Stimulated activated CD4-positive, alpha-beta T cell treated with anti-CD3 and anti-CD28 coated beads, Interleukin-4, amount 100 ng/mL, for 4 hours (primary cell): ENCODE results near the gene CHRNB2.
"Not testable (repeated sequence)": the region's sequence is repeated elsewhere in the genome, so short reads cannot be mapped to it uniquely, and the experiment has no call there.

Experiments
- DNase-seq, 2 experiments: peaks; one replicate each; pipeline ENCODE4 v3.0.0-alpha.2; 2020

The CHRNB2 gene

GRCh38 chr1:154567386-154568156, at the start of gene CHRNB2:
Gene CHRNB2, plus strand, starts transcription at chr1:154567778. Its CDS starts 267 bp downstream, at chr1:154568045.
- peak; percentile 44 to 72 for DNase-seq

DNA sequence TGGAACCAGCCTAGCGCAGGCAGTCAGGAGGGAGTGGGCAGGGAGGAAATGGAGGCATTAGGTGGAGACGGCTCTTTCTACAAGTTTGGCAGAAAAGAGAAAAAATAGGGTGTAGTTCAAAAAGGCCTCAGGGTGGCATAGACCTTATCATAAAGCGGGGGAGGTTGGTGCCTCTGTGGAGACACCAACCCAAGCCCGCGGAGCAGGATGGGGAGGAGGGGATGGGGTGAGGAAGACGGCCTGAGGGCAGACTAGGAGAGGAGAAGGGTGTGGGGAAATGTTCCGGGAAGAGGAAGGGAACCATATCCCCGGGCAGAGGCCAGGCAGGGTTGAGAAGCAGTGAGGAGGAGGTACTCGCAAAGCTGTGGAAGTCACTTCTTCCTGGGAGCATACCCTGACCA, 48.0 kb upstream of the CHRNB2 start:
- DNase-seq = no peak

- no peak for DNase-seq
Measured at GRCh38 chr1:154520333-154520732, 47.2 kb upstream of the CHRNB2 start.

DNA sequence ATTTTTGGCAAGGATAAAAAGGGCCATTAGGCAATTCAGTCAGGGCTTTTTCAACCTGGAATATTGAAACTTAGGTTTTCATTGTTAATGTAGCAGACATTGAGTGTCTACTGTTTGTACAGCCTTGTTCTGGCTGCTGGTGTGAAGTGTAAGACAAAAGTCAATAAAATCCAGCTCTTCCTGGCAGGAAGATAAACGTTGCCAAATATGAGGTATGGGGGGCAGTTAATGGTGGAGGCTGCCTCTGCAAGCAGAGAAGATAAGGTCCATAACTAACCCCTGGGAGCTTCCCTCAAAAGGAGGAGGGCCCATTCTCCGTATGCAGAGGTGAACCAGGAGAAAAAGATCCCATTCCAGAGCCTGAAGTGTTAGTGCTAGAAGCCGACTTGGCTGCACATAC, 45.9 kb upstream of the CHRNB2 start:
- no peak for DNase-seq

DNA sequence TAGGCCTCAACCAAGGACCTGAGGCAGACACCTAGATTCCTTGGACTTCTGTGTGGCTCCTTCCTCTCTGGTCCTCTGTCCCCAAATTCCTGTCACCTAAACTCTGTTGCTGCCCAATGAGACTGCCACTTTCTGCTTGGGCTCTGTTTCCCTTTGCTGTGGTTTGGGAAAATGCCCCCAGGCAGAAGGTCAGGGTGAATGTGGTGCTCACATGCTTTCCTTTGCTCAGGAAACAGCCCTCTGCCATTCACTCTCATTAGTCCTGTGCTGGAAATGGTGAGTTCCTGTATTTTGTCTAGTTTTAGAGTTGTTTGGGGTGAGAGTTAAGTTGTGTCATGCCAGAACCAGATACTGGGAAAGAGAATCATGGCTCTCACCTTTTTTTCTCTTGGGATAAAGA, 42.7 kb upstream of the CHRNB2 start:
- DNase-seq = no peak

GRCh38 chr1:154527192-154527591, 40.4 kb upstream of the CHRNB2 start:
- no peak for DNase-seq

DNA sequence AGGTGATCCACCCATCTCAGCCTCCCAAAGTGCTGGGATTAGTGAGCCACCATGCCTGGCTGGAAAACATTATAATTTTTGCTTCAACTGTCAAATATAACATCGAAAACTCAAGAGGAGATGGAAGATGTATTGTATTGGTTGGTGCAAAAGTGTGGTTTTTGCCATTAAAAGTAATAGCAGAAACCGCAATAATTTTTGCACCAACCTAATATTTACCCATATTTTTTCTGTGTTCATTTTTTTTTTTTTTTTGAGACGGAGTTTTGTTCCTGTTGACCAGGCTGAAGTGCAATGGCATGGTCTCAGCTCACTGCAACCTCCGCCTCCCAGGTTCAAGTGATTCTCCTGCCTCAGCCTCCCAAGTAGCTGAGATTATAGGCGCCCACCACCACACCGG, 38.3 kb upstream of the CHRNB2 start:
- no peak for DNase-seq

GRCh38 chr1:154531950-154532349, 35.6 kb upstream of the CHRNB2 start:
- not testable (repeated sequence) for DNase-seq

DNA sequence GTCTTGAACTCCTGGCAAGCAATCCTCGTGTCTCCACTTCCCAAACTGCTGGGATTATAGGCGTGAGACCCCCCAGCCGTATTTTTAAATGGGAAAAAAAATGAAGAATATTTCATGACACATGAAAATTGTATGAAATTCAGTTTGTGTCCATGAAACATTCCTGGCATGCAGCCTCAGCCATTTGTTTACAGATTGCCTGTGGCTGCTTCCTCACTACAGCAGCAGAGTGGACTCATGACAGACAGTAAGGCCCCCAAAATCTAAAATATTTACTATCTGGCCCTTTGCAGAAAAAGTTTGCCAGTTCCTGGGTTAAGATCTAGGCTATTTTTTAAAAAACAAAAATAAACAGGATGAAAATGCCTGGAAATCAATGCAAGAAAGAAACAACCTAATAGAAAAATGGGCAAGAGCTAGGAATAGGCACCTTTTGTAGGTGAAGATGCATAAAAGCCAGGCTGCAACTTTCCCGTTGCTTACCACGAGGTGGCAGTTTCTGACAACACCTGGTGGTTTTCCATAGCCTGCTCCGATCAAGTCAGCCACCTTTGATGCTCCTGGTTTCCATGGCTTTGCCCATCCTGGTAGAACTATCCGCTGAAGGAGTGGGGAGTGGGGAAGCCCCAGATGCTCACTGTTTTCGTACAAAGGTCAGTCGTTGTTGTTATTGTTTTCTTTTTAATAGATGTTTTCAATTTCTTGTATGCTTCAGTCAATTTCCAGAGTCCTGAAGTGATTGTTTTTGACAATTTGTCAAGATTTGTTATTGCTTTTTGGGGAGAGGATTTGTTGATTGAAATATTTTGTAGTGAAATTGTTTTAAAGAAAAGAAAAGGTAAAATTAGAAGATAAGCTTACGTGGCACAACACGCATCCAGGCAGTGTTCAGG, 33.4 kb upstream of the CHRNB2 start:
- DNase-seq = no peak

DNA sequence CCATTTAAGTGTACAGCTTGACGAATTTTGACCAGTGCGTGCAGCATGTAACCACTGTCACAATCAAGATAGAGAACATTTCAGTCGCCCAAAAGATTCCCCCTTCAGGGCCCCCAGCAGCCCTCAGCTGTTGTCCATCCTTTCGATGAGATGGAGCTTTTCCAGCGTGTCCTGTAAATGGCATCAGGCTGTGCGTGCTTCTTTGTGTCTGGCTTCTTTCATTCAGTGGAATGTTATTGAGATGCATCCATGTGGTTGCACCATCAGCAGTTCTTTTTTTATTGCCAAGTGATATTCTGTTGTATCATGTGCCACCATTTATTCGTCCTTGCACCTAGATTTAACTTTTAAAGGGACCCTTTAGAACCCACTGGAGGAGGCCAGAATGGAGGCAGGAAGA, 31.0 kb upstream of the CHRNB2 start:
- DNase-seq = no peak

DNA sequence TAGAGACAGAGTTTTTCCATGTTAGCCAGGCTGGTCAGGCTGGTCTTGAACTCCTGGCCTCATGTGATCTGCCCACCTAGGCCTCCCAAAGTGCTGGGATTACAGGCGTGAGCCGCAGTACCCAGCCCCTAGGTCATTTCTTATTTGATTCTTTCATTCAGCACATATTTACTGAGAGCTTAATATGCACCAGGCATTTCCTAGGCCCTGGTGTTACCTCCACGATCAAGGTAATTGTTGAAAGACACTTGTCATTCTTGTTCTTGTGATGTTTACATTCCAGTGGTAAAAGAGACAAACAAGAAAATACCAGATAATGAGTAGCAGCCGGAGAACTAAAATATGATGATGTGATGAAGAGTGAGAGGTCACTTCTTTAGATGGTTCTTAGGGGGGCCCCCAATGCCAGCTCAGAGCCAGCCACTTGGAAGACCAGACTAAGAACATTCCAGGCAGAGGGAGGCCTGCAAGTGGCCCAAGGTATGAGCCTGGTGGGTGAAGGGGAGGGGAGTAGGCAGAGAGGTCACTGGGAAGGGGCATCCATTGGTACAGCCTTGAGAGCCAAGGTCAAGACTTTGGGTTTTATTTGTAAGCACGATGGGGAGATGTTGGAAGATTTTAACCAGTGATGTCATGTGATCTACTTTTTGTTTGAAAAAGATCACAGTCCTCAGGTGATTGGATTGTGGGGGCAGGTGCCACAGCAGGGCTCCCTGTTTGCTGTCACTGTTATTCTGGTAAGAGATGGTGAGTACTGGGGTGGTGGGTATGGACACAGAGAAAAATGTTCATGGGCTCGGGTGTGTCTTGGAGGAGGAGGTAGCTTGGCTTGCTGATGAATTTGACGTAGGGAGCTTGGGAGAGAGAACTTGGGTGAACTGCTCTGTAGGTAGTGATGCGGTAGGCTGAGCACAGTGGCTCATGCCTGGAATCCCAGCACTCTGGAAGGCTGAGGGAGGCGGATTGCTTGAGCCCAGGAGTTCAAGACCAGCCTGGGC, 27.8 kb upstream of the CHRNB2 start:
- no peak for DNase-seq

DNA sequence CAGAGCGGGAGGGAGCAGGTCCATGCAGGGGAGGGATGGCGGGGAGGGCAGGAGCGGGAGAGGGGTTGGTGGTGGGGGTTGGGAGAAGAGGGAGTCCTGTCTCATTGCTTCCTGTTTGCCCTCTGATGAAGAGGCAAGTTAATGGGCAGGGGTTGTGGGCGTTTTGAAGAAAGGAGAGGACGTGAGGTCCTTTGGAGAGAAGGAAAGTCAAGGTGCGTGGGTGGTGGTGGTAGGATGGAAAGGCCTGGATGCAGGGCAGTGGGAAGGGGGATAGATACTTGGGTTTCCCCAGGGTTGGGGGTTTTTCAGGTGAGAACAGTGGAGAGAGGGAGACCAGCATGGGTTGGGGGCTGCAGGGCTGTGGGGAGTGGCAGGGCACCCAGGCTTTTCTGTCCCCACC, 26.3 kb upstream of the CHRNB2 start:
- DNase-seq = no peak

DNA sequence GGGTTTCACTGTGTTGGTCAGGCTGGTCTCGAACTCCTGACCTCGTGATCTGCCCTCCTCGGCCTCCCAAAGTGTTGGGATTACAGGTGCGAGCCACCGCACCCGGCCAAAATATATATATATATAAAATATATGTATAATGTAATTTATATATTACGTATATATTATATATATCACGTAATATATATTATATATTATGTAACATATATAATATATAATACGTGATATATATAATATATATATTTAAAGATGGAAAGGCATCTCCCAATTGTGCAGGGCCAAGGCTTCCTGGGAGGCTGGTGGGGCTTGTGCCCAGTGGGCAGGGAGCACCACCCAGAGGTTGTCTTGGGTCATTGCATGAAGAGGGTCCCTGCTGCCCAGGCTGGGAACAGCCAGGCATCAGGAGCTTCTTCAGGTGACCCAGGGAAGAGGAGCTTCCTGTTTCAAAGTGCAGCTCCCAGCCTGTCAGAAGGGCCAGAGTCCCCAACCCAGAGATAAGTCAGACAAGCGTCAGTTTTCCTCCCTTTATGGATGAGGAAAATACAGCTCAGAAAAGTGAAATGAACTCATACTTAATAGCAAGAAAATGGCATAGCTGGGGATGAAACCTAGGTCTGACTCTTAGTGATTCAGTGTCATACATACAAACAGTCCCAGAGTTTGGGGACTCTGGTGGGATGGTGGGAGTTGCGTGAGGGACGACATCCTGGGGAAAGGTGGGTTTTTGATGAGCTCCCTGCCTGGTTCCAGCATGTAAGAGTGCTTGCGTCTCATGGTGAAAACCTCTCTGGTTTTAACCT, 21.1 kb upstream of the CHRNB2 start:
- peak; percentile 37 to 40 for DNase-seq

GRCh38 chr1:154547105-154547732, 20.4 kb upstream of the CHRNB2 start:
- no peak for DNase-seq

- no peak for DNase-seq
Measured at GRCh38 chr1:154548028-154548427, 19.6 kb upstream of the CHRNB2 start.

- DNase-seq = no peak
Measured at GRCh38 chr1:154549202-154549770, 18.3 kb upstream of the CHRNB2 start.

DNA sequence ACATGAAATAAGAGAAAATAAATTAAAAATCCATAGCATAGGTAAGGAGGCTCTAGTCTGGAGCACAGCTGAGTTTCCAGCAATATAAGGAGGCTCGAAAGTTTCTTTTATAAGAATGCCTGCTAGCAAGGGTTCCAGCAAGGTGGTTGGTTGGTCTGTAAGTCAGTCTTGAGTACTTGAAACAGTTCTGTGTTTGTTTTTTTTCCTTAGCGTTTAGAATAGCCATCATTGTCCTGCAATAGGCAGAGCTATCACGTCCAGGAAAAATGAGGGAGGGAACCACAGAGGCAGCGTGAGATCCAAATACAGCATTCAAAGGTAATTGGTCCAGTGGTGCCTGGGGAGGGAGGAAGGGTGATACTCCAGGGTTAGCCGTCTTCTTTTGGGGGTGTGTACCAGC, 17.5 kb upstream of the CHRNB2 start:
- no peak for DNase-seq

DNA sequence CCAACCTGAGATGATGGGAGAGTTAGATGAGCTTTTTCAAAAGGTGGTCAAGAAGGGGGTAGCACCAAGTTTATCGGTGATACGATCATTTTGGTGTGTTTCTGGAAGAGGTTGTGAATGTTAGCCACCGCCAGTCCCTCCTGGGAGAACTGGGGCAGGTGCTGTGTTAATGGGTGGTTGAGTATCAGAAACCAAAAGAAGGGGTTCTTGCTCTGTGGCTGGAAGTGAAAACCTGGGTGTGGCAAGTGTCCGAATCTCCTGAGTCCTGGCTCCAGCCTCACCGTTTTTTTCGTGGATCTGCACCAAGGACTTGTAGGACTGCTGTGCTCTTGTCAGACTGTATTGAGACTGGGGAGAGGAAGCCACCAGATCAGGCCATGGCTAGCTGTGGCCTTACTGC, 16.9 kb upstream of the CHRNB2 start:
- DNase-seq = no peak

DNA sequence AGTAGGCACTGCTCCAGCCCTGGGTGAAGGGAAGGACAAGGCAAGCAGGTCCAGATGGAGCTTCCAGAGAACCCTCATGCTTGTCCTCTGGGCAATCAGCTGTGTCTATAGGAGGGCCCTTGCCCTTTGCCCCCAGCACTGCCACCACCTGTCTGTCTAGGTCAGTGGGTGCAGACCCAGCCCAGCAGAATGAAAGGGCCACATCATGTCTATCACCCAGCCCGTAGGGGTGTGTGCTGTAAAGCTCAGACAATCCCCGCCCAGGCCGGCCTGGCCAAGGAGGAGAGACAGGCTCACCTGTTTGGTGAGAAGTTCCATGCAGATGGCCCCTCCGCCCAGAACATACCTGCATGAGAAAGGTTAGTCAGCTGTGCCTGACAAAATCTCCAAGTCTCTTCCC, 16.1 kb upstream of the CHRNB2 start:
- no peak for DNase-seq

- no peak for DNase-seq
Measured at GRCh38 chr1:154552036-154552435, 15.5 kb upstream of the CHRNB2 start.
